Measurements from ENCODE around the gene RPL39L. TPM values are rescaled to one million over a fixed set of nuclear protein-coding genes. Genes with fewer than 3 reads are reported as not detected.

The RPL39L gene
- polyA plus RNA-seq, 3 donors: 1.1 to 3.4 (median 3.1) TPM

DNA sequence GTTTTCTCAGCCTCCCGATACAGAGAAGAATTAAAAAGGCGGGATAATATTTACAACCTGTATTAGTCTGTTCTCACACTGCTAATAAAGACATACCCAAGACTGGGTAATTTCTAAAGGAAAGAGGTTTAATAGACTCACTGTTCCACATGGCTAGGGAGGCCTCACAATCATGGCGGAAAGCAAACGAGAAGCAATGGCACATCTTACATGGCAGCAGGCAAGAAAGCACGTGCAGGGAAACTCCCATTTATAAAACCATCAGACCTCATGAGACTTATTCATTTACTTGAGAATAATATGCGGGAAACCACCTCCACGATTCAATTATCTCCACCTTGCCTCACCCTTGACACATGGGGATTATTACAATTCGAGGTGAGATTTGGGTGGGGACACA lies 27.5 kb upstream of the RPL39L start:
- Histone ChIP-seq H3K79me2 (ENCODE audit: insufficient read depth, low read length) (no peaks in the 10 kb centered on the region), H3K4me3 (replicated peaks in 1 of 3; ENCODE audit: low read depth in 2 of 3, low read length in 3 of 3) (no peak overlapping the region), H3K9me3 (replicated peaks in 1 of 2; ENCODE audit: control insufficient read depth in 1 of 2, insufficient read depth in 1 of 2, low read length in 2 of 2) (no peaks in the 10 kb centered on the region), H3K4me2 (replicated peaks; ENCODE audit: extremely low read depth, low read length, poor library complexity, severe bottlenecking) (no peak overlapping the region), H3K27me3 (ENCODE audit: control insufficient read depth in 2 of 2, insufficient read depth in 2 of 2, low read length in 2 of 2) (no peaks in the 10 kb centered on the region), H3K27ac (ENCODE audit: low read depth in 1 of 2, low read length in 2 of 2) (no peak overlapping the region), H4K20me1 (ENCODE audit: insufficient read depth, low read length) (no peaks in the 10 kb centered on the region), H3K4me1 (ENCODE audit: control insufficient read depth in 1 of 2, insufficient read depth in 2 of 2, low read length in 2 of 2) (no peaks in the 10 kb centered on the region), H2AFZ (ENCODE audit: insufficient read depth, low read depth, low read length, poor library complexity, severe bottlenecking) (no peak overlapping the region), H3K36me3 (replicated peaks in 1 of 2; ENCODE audit: control insufficient read depth in 1 of 2, insufficient read depth in 2 of 2, low read length in 2 of 2) (no peaks in the 10 kb centered on the region), H3K9ac (ENCODE audit: insufficient read depth, low read length, poor library complexity, severe bottlenecking) (no peak overlapping the region)
- TF ChIP-seq, protein P1, sequence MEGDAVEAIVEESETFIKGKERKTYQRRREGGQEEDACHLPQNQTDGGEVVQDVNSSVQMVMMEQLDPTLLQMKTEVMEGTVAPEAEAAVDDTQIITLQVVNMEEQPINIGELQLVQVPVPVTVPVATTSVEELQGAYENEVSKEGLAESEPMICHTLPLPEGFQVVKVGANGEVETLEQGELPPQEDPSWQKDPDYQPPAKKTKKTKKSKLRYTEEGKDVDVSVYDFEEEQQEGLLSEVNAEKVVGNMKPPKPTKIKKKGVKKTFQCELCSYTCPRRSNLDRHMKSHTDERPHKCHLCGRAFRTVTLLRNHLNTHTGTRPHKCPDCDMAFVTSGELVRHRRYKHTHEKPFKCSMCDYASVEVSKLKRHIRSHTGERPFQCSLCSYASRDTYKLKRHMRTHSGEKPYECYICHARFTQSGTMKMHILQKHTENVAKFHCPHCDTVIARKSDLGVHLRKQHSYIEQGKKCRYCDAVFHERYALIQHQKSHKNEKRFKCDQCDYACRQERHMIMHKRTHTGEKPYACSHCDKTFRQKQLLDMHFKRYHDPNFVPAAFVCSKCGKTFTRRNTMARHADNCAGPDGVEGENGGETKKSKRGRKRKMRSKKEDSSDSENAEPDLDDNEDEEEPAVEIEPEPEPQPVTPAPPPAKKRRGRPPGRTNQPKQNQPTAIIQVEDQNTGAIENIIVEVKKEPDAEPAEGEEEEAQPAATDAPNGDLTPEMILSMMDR (IDR thresholded peaks at IDR 0.05): no peak
- Mint-ChIP-seq H3K27me3 (ENCODE audit: low read depth in 3 of 3) (peaks cover 0 to 6% (median 6%) of the 10 kb centered on the region in 3 donors), H3K9me3 (peaks cover 0 to 5% (median 0%) of the 10 kb centered on the region in 7 donors), H3K4me1 (peaks cover 2% of the 10 kb centered on the region), H3K27ac (no peak overlapping the region), H3K4me3 (no peak overlapping the region), H3K36me3 (no peaks in the 10 kb centered on the region)
- no peak for DNase-seq
- intact Hi-C loops (cut with micrococcal nuclease): loop anchor here in 1 of 2 donors (5.0 kb wide), 1 partner anchor 59 kb away; no protein-coding TSS in a partner anchor
- WGBS (ENCODE audit: insufficient coverage): no CpG with 5 or more reads among the region's 8 CpGs

DNA sequence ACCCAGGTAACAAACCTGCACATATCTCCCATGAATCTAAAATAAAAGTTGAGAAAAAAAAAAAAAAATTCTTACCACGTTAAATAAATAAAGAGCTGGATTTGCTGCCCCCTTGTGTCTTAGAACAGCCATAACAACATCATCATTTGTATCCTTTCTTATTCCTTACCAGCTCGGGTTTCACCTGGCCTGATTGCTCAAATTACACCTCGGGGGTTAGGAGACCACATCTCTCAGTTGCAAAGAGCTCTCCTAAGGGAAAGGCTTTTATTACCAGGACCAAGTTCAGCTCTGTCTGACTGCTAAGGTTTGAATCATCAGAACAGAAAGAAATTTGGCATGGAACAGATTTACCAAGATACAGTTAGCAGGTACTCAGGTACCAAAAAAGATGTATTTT lies 25.8 kb upstream of the RPL39L start:
- no peak overlapping the region for H3K4me3 Mint-ChIP-seq
- peaks cover 0 to 5% (median under 1%) of the 10 kb centered on the region in 7 donors for H3K9me3 Mint-ChIP-seq
- Histone ChIP-seq H3K4me1 (ENCODE audit: control insufficient read depth in 1 of 2, insufficient read depth in 2 of 2, low read length in 2 of 2) (no peaks in the 10 kb centered on the region), H3K79me2 (ENCODE audit: insufficient read depth, low read length) (no peaks in the 10 kb centered on the region), H3K9ac (ENCODE audit: insufficient read depth, low read length, poor library complexity, severe bottlenecking) (no peak overlapping the region), H3K27ac (ENCODE audit: low read depth in 1 of 2, low read length in 2 of 2) (no peak overlapping the region), H3K27me3 (ENCODE audit: control insufficient read depth in 2 of 2, insufficient read depth in 2 of 2, low read length in 2 of 2) (no peaks in the 10 kb centered on the region), H2AFZ (ENCODE audit: insufficient read depth, low read depth, low read length, poor library complexity, severe bottlenecking) (no peak overlapping the region), H3K36me3 (replicated peaks in 1 of 2; ENCODE audit: control insufficient read depth in 1 of 2, insufficient read depth in 2 of 2, low read length in 2 of 2) (no peaks in the 10 kb centered on the region), H4K20me1 (ENCODE audit: insufficient read depth, low read length) (no peaks in the 10 kb centered on the region), H3K4me2 (replicated peaks; ENCODE audit: extremely low read depth, low read length, poor library complexity, severe bottlenecking) (no peak overlapping the region), H3K4me3 (replicated peaks in 1 of 3; ENCODE audit: low read depth in 2 of 3, low read length in 3 of 3) (no peak overlapping the region), H3K9me3 (replicated peaks in 1 of 2; ENCODE audit: control insufficient read depth in 1 of 2, insufficient read depth in 1 of 2, low read length in 2 of 2) (no peaks in the 10 kb centered on the region)
- intact Hi-C loops (cut with micrococcal nuclease): loop anchor here (1.0 to 5.0 kb wide), 2 partner anchors 52 to 58 kb away; no protein-coding TSS in a partner anchor
- 0% methylated on average over 2 of the region's 3 CpGs for WGBS (ENCODE audit: insufficient coverage)
- H3K4me1 Mint-ChIP-seq: peaks cover 1% of the 10 kb centered on the region
- peak; percentile 25 to 62 (median 49) for DNase-seq
- peaks cover 0 to 6% (median 6%) of the 10 kb centered on the region in 3 donors for H3K27me3 Mint-ChIP-seq (ENCODE audit: low read depth in 3 of 3)
- no peak overlapping the region for H3K27ac Mint-ChIP-seq
- TF ChIP-seq, protein P1 (IDR thresholded peaks at IDR 0.05): peak; percentile 82
- no peaks in the 10 kb centered on the region for H3K36me3 Mint-ChIP-seq

Measured in CD14-positive monocyte (primary cell).